ENCODE data around the gene ITGB5. TPM values are rescaled to one million over a fixed set of nuclear protein-coding genes. Genes with fewer than 3 reads are reported as not detected.
A peak's percentile ranks its signal among the peaks of the same experiment; 100 is the strongest.

Gene ITGB5
- total RNA-seq, 1 donor from 2014 or later = 501 TPM

GRCh38 chr3:124730941-124731297 lies 156.2 kb downstream of the ITGB5 start:
- Mint-ChIP-seq H3K27me3 (ENCODE audit: low read depth) (no peaks in the 10 kb centered on the region), H3K27ac (ENCODE audit: unreplicated experiment) (peak overlapping the region; percentile 96), H3K9me3 (ENCODE audit: low read depth) (no peaks in the 10 kb centered on the region), H3K4me3 (ENCODE audit: unreplicated experiment) (peak overlapping the region; percentile 99), H3K36me3 (ENCODE audit: low read depth) (peaks cover 3% of the 10 kb centered on the region), H3K4me1 (ENCODE audit: low read depth) (peaks cover 33% of the 10 kb centered on the region)
- TF ChIP-seq, protein P1, sequence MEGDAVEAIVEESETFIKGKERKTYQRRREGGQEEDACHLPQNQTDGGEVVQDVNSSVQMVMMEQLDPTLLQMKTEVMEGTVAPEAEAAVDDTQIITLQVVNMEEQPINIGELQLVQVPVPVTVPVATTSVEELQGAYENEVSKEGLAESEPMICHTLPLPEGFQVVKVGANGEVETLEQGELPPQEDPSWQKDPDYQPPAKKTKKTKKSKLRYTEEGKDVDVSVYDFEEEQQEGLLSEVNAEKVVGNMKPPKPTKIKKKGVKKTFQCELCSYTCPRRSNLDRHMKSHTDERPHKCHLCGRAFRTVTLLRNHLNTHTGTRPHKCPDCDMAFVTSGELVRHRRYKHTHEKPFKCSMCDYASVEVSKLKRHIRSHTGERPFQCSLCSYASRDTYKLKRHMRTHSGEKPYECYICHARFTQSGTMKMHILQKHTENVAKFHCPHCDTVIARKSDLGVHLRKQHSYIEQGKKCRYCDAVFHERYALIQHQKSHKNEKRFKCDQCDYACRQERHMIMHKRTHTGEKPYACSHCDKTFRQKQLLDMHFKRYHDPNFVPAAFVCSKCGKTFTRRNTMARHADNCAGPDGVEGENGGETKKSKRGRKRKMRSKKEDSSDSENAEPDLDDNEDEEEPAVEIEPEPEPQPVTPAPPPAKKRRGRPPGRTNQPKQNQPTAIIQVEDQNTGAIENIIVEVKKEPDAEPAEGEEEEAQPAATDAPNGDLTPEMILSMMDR (IDR thresholded peaks at IDR 0.05) = no peak
- no peak for DNase-seq (ENCODE audit: low spot score)

DNA sequence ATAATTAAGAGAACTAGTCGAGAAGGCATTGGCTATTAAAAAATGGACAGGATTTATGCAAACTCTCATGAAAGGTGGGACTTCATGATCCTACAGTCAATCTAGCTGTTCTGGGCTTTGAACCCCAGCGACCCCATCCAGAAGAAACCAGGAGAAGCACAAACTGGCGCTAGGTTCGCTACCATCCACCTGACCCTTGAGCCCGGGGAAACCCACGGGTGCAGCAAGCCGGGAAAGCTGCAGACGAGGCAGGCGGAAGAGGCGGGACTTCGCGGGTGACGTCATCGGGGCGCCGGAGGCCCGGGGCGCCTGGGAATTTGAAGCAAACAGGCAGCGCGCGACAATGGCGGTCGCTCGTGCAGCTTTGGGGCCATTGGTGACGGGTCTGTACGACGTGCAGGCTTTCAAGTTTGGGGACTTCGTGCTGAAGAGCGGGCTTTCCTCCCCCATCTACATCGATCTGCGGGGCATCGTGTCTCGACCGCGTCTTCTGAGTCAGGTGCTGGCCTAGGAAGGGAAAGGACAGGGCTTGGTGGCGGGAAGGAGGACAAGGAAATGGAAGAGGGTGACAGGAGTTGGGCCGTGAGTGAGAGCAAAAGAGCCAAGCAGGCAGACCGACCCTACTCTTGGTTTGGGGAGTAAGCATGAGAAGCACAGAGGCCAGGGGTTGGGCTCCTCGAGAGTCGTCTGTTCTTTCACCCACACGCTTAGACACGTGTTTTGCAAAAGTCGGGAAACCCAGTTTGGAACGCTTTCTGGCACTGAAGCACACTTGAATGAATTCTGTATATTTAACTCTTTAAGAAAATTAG lies 156.8 kb downstream of the ITGB5 start, which contains the start of gene UMPS:
Gene UMPS (plus strand): TSS at position 324 of the 812 bp plus-strand sequence. CDS start 20 bp downstream, at position 344.
- peak within 1 kb of the TSS; percentile 99 for H3K4me3 Mint-ChIP-seq (ENCODE audit: unreplicated experiment)
- TF ChIP-seq, protein P1 (IDR thresholded peaks at IDR 0.05) = no peak
- H3K36me3 Mint-ChIP-seq (ENCODE audit: low read depth) = peaks cover 3% of the 10 kb centered on the region
- DNase-seq (ENCODE audit: low spot score) = peak; percentile 96
- H3K9me3 Mint-ChIP-seq (ENCODE audit: low read depth) = no peaks in the 10 kb centered on the region
- H3K27ac Mint-ChIP-seq (ENCODE audit: unreplicated experiment) = peak within 1 kb of the TSS; percentile 96
- H3K27me3 Mint-ChIP-seq (ENCODE audit: low read depth) = no peaks in the 10 kb centered on the region
- H3K4me1 Mint-ChIP-seq (ENCODE audit: low read depth) = peaks cover 33% of the 10 kb centered on the region

GRCh38 chr3:124722589-124722988 lies 164.6 kb downstream of the ITGB5 start:
- H3K36me3 Mint-ChIP-seq (ENCODE audit: low read depth) = peaks cover 6% of the 10 kb centered on the region
- H3K4me1 Mint-ChIP-seq (ENCODE audit: low read depth) = no peaks in the 10 kb centered on the region
- DNase-seq (ENCODE audit: low spot score) = no peak
- peak overlapping the region; percentile 19 for H3K27ac Mint-ChIP-seq (ENCODE audit: unreplicated experiment)
- H3K4me3 Mint-ChIP-seq (ENCODE audit: unreplicated experiment) = no peak overlapping the region
- H3K27me3 Mint-ChIP-seq (ENCODE audit: low read depth) = no peaks in the 10 kb centered on the region
- no peaks in the 10 kb centered on the region for H3K9me3 Mint-ChIP-seq (ENCODE audit: low read depth)
- TF ChIP-seq, protein P1 (IDR thresholded peaks at IDR 0.05) = no peak

DNA sequence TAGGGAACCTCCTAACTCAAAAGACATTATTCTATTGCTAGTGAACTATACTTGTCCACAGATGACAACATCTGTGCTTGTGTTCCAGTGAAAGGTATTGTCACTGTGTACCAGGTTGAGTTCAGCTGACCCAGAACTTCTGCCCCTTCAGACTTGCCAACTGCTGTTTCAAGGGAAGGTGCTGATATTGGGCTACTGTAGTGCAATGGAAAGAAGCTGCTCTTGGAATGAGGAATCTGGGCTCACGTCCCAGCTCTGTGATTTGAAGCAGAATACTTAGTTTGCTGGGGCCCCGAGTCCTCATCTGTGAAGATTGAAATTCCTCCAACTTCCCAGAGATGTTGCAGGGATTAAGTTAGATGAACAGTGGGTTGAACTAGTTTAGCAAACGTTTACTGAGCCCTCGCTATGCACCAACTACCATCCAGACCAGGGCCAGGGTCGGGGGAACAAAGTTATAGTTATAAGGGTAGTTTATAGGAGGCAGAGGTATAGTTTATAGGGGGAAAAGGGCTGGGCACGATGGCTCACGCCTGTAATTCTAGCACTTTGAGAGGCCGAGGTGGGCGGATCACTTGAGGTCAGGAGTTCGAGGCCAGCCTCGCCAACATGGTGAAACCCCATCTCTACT lies 172.8 kb downstream of the ITGB5 start:
- Mint-ChIP-seq H3K27me3 (ENCODE audit: low read depth) (no peaks in the 10 kb centered on the region), H3K4me3 (ENCODE audit: unreplicated experiment) (no peak overlapping the region), H3K4me1 (ENCODE audit: low read depth) (no peaks in the 10 kb centered on the region), H3K36me3 (ENCODE audit: low read depth) (peaks cover 6% of the 10 kb centered on the region), H3K9me3 (ENCODE audit: low read depth) (no peaks in the 10 kb centered on the region), H3K27ac (ENCODE audit: unreplicated experiment) (no peak overlapping the region)
- DNase-seq (ENCODE audit: low spot score) = no peak
- TF ChIP-seq, protein P1 (IDR thresholded peaks at IDR 0.05) = no peak

Small RNAs within 50 kb of the gene (microRNA-seq; reads per million reads assigned to microRNA genes)
- not detected for gene MIR544B (ENCODE audit: borderline number of aligned reads)

Other genes with a start within 250 kb of the ITGB5 start
- 16.6 to 24.0 TPM (median 19.4 TPM) in 3 replicates for gene UMPS, start 156.9 kb downstream of the ITGB5 start, total RNA-seq
- not detected in 3 replicates for gene MUC13, start 47.4 kb upstream of the ITGB5 start, total RNA-seq
- 69.6 to 107 TPM (median 70.4 TPM) in 3 replicates for gene HEG1, start 168.6 kb upstream of the ITGB5 start, total RNA-seq